Keratinocyte (primary cell): ENCODE measurements around the gene LRRC4C.

ENCODE experiments used
- CTCF ChIP-seq, 3 experiments: IDR thresholded peaks in 1 of 3; conservative IDR thresholded peaks in 1 of 3; optimal IDR thresholded peaks in 1 of 3; 2 replicates in 2 of 3; 3 replicates in 1 of 3; pipeline versions ENCODE3 to v1.5.1; 2011; ENCODE audit warnings: low read length in 3 of 3, mild to moderate bottlenecking in 3 of 3, moderate library complexity in 2 of 3, control low read depth in 1 of 3, inconsistent platforms in 1 of 3; ENCODE audit not compliant: insufficient read depth in 2 of 3; ENCODE audit errors: extremely low read depth in 1 of 3
- EZH2 ChIP-seq: IDR thresholded peaks from one replicate; pipeline ENCODE4 v1.6.1; 2012; ENCODE audit warnings: inconsistent platforms, mild to moderate bottlenecking, low read length, moderate library complexity

- TF ChIP-seq CTCF (optimal IDR thresholded peaks at IDR 0.05 in 1 of 3, IDR thresholded peaks at IDR 0.05 in 1 of 3, conservative IDR thresholded peaks at IDR 0.05 in 1 of 3; ENCODE audit: extremely low read depth in 1 of 3, insufficient read depth in 2 of 3, low read length in 3 of 3) (no peak), EZH2 (no peak)
Measured at GRCh38 chr11:41099654-41100053, 359.8 kb downstream of the LRRC4C start.
